OCI-LY1 (cell line): ENCODE measurements around the gene APBB1IP.

Source experiments
- H2AFZ ChIP-seq: fragments of 200-600 bp; sonication (generic), shearing (Covaris generic); 2 replicates; pipeline ENCODE4 v1.6.0; 2014; ENCODE audit warnings: antibody characterized with exemption, mild to moderate bottlenecking, low read length
- H3F3A ChIP-seq: fragments of 200-600 bp; sonication (generic), shearing (Covaris generic); 2 replicates; pipeline ENCODE4 v1.6.0; 2014; ENCODE audit warnings: mild to moderate bottlenecking, antibody characterized with exemption, low read length, moderate library complexity; ENCODE audit not compliant: insufficient read depth
- H3K27ac ChIP-seq: fragments of 200-600 bp; sonication (generic); 2 replicates; pipeline ENCODE4 v1.5.1; 2014; ENCODE audit warnings: low read length, mixed run types, mild to moderate bottlenecking, low read depth; ENCODE audit not compliant: poor library complexity, severe bottlenecking
- H3K27me3 ChIP-seq: fragments of 200-600 bp; sonication (generic); 2 replicates; pipeline ENCODE4 v1.6.0; 2014; ENCODE audit warnings: antibody characterized with exemption, mild to moderate bottlenecking, low read length, moderate library complexity; ENCODE audit not compliant: insufficient read depth
- H3K36me3 ChIP-seq: fragments of 200-600 bp; sonication (generic); 2 replicates; pipeline ENCODE4 v1.6.1; 2014; ENCODE audit warnings: mild to moderate bottlenecking, antibody characterized with exemption, low read length, moderate library complexity, mixed read lengths; ENCODE audit not compliant: insufficient read depth
- H3K4me1 ChIP-seq: fragments of 200-600 bp; sonication (generic); 2 replicates; pipeline ENCODE4 v1.5.1; 2014; ENCODE audit warnings: mild to moderate bottlenecking, low read length, moderate library complexity; ENCODE audit not compliant: insufficient read depth, severe bottlenecking
- H3K4me2 ChIP-seq: fragments of 200-600 bp; sonication (generic), shearing (Covaris generic); 2 replicates; pipeline ENCODE4 v1.6.1; 2014; ENCODE audit warnings: low read length
- H3K4me3 ChIP-seq: fragments of 200-600 bp; sonication (generic); 2 replicates; pipeline ENCODE4 v1.5.1; 2014; ENCODE audit warnings: low read length, low read depth, mild to moderate bottlenecking, mixed read lengths; ENCODE audit not compliant: poor library complexity, severe bottlenecking
- H3K79me2 ChIP-seq: fragments of 200-600 bp; shearing (Covaris generic); 2 replicates; pipeline ENCODE4 v1.6.1; 2016; ENCODE audit warnings: mixed run types, low read length, mixed read lengths; ENCODE audit not compliant: insufficient read depth
- H3K9ac ChIP-seq: fragments of 200-600 bp; sonication (generic), shearing (Covaris generic); 2 replicates; pipeline ENCODE4 v1.6.1; 2014; ENCODE audit warnings: mild to moderate bottlenecking, low read length, mixed read lengths
- H3K9me2 ChIP-seq: fragments of 200-600 bp; sonication (generic), shearing (Covaris generic); 2 replicates; pipeline ENCODE4 v1.6.1; 2014; ENCODE audit warnings: low read depth, mild to moderate bottlenecking, low read length, mixed read lengths
- H3K9me3 ChIP-seq: fragments of 200-600 bp; shearing (Covaris generic); 2 replicates; pipeline ENCODE4 v1.6.1; 2014; ENCODE audit warnings: low read length, mixed read lengths
- H4K20me1 ChIP-seq: fragments of 200-600 bp; sonication (generic), shearing (Covaris generic); 2 replicates; pipeline ENCODE4 v1.6.0; 2016; ENCODE audit warnings: mild to moderate bottlenecking, low read length; ENCODE audit not compliant: insufficient read depth
- EZH2 ChIP-seq: fragments of 200-600 bp; sonication (generic), shearing (Covaris generic); IDR thresholded peaks from 2 replicates; pipeline ENCODE4 v1.8.0; 2017; ENCODE audit warnings: borderline replicate concordance, mixed run types, mild to moderate bottlenecking, antibody characterized with exemption, low read length, moderate library complexity, mixed read lengths
- TF ChIP-seq, protein P1 (sequence below): fragments of 200-600 bp; sonication (generic), shearing (Covaris generic); IDR thresholded peaks from 2 replicates; pipeline ENCODE4 v1.5.1; 2017; ENCODE audit warnings: mild to moderate bottlenecking, antibody characterized with exemption, low read length, moderate library complexity, mixed read lengths

Gene APBB1IP

DNA sequence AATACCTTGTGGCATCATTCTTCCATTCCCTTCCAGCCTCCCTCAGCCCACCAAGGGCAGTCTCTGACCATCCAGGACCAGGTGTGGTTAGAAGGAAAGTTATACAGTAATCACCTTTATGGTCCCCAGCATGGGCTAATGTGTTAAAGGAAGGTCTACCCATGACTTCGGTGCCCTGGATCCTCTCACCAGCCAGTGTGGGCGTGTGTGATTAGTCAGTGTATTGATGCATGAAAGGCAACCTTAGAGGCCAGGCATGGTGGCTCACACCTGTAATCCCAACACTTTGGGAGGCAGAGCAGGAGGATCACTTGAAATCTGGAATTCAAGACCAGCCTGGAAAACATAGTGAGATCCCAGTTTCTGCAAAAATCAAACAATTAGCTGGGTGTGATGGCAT is 88.9 kb downstream of the APBB1IP start:
- Histone ChIP-seq H3K4me2 (no peak overlapping the region), H3K27me3 (no peaks in the 10 kb centered on the region), H3K9ac (no peak overlapping the region), H3K4me1 (no peaks in the 10 kb centered on the region), H3K79me2 (no peaks in the 10 kb centered on the region), H3K9me2 (no peaks in the 10 kb centered on the region), H3F3A (no peaks in the 10 kb centered on the region), H3K9me3 (no peaks in the 10 kb centered on the region), H3K36me3 (peaks cover 85% of the 10 kb centered on the region), H3K27ac (no peak overlapping the region), H4K20me1 (no peaks in the 10 kb centered on the region), H2AFZ (no peak overlapping the region), H3K4me3 (no peak overlapping the region)
- TF ChIP-seq, protein P1, sequence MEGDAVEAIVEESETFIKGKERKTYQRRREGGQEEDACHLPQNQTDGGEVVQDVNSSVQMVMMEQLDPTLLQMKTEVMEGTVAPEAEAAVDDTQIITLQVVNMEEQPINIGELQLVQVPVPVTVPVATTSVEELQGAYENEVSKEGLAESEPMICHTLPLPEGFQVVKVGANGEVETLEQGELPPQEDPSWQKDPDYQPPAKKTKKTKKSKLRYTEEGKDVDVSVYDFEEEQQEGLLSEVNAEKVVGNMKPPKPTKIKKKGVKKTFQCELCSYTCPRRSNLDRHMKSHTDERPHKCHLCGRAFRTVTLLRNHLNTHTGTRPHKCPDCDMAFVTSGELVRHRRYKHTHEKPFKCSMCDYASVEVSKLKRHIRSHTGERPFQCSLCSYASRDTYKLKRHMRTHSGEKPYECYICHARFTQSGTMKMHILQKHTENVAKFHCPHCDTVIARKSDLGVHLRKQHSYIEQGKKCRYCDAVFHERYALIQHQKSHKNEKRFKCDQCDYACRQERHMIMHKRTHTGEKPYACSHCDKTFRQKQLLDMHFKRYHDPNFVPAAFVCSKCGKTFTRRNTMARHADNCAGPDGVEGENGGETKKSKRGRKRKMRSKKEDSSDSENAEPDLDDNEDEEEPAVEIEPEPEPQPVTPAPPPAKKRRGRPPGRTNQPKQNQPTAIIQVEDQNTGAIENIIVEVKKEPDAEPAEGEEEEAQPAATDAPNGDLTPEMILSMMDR = no peak
- no peak for TF ChIP-seq EZH2

DNA sequence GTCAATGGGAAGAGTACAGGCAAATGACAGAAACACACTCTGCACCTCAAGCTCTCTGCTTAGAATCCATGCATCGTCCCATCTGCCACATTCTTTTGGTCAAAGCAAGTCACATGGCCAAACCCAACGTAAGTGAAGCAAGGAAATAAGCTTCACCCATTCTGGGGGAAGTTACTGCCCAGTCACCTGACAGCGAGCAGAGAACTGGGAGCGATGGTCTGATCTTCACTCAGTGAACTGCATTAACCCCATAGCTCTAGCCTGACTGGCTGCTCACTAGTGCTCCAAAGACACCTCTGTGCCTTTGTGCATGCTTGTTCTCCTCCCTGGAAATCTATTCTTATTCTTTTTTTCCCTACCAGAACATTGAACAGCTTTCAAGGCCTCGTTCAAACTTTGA is 89.9 kb downstream of the APBB1IP start:
- H4K20me1 ChIP-seq = no peaks in the 10 kb centered on the region
- TF ChIP-seq, protein P1 = no peak
- no peak for TF ChIP-seq EZH2

DNA sequence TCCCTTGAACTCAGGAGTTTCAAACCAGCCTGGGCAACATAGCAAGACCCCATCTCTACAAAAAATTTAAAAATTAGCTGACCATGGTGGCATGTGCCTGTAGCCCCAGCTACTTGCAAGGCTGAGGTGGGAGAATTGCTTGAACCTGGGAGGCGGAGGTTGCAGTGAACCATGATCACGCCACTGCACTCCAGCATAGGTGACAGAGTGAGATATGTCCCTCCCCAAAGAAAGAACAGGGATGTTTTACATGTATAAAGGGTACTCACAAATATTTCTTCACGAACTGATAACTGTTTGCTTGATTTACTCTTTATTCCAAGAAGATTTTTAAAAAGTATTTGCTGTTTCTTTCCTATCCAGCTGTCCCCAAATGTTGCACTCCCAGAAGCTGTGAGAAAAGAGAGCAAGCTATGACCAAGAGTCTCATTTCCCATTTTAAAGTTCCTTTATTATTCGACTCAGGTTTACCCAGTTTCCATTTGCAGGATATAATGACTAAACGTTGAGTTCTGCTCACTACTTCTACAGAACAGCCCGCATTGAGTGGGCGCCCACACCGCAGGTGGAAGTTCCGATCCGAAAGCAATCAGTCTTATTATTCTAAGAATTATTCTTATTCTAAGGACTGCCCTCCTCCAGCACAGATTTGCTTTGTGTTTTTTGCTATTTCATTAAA is 90.7 kb downstream of the APBB1IP start:
- no peaks in the 10 kb centered on the region for H3F3A ChIP-seq
- H4K20me1 ChIP-seq = no peaks in the 10 kb centered on the region
- H2AFZ ChIP-seq = no peak overlapping the region
- no peak overlapping the region for H3K4me2 ChIP-seq
- no peaks in the 10 kb centered on the region for H3K4me1 ChIP-seq
- H3K9ac ChIP-seq = no peak overlapping the region
- no peak for TF ChIP-seq EZH2
- TF ChIP-seq, protein P1 = no peak
- no peak overlapping the region for H3K4me3 ChIP-seq
- no peak overlapping the region for H3K27ac ChIP-seq
- H3K9me2 ChIP-seq = no peaks in the 10 kb centered on the region
- peaks cover 85% of the 10 kb centered on the region for H3K36me3 ChIP-seq
- H3K27me3 ChIP-seq = no peaks in the 10 kb centered on the region
- H3K9me3 ChIP-seq = no peaks in the 10 kb centered on the region
- no peaks in the 10 kb centered on the region for H3K79me2 ChIP-seq

More for the DNA sequence above, 89.9 kb downstream of the APBB1IP start:
- no peaks in the 10 kb centered on the region for H3K9me3 ChIP-seq
- no peak overlapping the region for H3K4me2 ChIP-seq
- no peaks in the 10 kb centered on the region for H3K27me3 ChIP-seq
- no peak overlapping the region for H2AFZ ChIP-seq
- no peak overlapping the region for H3K27ac ChIP-seq
- no peaks in the 10 kb centered on the region for H3K4me1 ChIP-seq
- H3K36me3 ChIP-seq = peaks cover 84% of the 10 kb centered on the region
- H3K9me2 ChIP-seq = no peaks in the 10 kb centered on the region
- H3F3A ChIP-seq = no peaks in the 10 kb centered on the region
- no peak overlapping the region for H3K9ac ChIP-seq
- no peaks in the 10 kb centered on the region for H3K79me2 ChIP-seq
- H3K4me3 ChIP-seq = no peak overlapping the region
